NCI-H2107 (cell line): ENCODE data around the gene SPRY1.

ENCODE experiments used
- DNase-seq: peaks from one replicate; lab custom pipeline; 2025; lab: John Stamatoyannopoulos, UW

SPRY1 gene, protein sequence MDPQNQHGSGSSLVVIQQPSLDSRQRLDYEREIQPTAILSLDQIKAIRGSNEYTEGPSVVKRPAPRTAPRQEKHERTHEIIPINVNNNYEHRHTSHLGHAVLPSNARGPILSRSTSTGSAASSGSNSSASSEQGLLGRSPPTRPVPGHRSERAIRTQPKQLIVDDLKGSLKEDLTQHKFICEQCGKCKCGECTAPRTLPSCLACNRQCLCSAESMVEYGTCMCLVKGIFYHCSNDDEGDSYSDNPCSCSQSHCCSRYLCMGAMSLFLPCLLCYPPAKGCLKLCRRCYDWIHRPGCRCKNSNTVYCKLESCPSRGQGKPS

GRCh38 chr4:123396307-123397143 is at the start of gene SPRY1:
SPRY1 (plus strand) TSS chr4:123396795; CDS start chr4:123401592, 4,797 bp downstream.
- peak; percentile 24 for DNase-seq

GRCh38 chr4:123346951-123347350 is 49.6 kb upstream of the SPRY1 start:
- DNase-seq, result no peak

DNA sequence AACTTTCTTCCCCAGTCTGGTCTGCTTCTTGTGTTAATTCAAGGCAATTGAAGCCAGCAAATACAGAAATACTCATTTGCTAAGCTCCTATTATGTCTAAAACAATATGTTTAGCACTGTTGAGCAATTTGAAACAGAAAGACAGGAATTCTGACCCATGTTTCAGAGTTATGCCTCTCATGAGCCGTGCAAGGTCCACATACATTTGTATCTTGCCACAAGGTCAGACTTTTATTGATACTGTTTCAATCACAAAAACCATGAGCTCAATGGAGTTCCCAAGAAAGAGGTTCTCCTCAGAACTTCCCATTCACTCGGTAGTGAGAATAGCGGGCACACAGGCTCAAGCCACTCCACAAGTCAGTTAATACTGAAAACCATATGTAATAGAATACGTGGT is 47.6 kb upstream of the SPRY1 start:
- no peak for DNase-seq

- no peak for DNase-seq
Observed at GRCh38 chr4:123349421-123350190, 47.0 kb upstream of the SPRY1 start.

DNA sequence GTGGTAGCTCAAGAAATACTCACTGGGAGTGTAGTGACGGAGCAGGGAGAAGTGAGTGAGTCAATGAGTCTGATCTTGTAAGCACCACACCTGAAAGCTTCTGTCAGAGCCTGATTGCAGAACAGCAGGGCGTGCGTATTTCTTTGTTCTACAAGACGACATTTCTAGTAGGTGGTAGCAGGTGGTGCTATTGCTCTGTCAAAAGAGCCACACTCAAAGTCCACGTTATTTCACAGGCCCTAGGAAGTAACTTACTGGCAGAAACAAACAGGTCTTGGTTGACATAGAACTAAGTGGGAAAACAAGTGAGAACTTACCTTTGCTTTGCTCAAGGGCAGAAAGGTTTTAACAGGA is 46.4 kb upstream of the SPRY1 start:
- DNase-seq, result peak; percentile 9

GRCh38 chr4:123350726-123351125 is 45.9 kb upstream of the SPRY1 start:
- no peak for DNase-seq

GRCh38 chr4:123351713-123352112 is 44.9 kb upstream of the SPRY1 start:
- no peak for DNase-seq

DNA sequence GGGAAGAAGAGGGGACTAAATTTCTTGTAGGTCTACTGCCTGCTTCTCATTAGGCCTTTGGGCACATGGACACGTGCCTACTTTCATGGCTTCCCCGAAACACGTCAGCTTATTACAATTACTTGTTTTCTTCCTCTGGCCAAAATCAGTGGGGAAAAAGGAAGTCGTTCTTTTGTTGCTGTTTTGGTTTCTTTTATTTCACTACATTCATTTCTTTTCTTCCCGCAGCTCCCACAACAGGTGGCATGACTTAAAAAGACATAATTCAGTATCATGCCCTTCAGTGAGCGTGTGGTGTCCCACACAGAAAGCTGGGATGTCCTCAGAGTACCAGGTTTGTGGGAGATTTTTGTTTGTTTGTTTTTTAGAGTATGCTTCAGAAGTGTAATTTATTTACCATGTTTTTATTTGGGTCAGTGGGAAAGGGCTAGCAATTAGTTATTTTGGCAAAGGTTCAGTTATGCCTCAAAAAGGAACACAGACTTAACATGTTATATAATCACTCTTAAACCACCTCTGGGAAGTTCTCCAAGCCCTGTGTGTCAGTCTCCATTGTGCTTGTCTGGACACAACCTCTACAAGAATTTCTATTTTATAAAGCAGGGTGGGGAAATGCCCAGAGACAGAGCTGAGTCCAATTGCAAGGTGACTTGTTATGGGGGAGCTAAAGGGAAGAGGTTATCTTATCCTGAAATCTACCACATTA is 44.2 kb upstream of the SPRY1 start:
- DNase-seq, result no peak

GRCh38 chr4:123352966-123353365 is 43.6 kb upstream of the SPRY1 start:
- no peak for DNase-seq

- no peak for DNase-seq
Observed at GRCh38 chr4:123353656-123354055, 42.9 kb upstream of the SPRY1 start.

DNA sequence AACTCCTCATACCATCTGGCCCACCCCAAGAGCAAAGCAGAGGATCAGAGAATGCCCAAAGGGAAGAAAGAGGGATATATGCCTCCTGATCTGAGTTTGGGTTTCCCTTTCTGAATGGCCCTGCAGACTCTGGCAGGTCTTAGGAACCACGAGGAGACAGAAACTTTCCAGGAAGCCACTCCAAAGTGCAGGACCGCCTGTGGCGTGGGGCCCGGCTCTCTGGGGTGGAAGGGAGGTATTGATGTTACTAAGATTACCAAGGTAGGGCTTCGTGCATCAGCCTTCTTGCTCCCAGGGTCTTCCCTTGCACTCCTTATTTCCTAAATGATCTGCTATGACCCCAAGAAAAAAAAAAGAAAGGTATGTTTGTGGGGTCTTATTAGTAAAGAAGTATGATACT is 41.9 kb upstream of the SPRY1 start:
- DNase-seq, result no peak

DNA sequence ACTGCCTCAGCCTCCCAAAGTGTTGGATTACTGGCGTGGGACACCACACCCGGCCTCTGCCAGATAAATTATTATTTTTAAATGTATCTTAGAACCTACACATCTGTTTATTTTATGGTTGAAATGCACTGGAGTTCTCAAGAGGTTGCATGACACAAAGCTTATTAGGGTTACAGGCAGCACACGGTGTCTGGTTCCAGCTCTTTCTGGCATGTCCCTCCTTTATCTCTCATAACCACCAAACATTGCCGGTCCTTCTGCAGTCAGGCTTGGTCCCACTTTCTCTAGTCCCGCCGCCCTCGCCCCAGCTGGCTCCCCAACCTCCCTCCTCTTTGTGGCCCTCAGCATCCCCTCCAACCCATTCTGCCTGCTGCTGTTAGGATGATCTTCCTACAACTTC is 39.7 kb upstream of the SPRY1 start:
- peak; percentile 10 for DNase-seq

DNA sequence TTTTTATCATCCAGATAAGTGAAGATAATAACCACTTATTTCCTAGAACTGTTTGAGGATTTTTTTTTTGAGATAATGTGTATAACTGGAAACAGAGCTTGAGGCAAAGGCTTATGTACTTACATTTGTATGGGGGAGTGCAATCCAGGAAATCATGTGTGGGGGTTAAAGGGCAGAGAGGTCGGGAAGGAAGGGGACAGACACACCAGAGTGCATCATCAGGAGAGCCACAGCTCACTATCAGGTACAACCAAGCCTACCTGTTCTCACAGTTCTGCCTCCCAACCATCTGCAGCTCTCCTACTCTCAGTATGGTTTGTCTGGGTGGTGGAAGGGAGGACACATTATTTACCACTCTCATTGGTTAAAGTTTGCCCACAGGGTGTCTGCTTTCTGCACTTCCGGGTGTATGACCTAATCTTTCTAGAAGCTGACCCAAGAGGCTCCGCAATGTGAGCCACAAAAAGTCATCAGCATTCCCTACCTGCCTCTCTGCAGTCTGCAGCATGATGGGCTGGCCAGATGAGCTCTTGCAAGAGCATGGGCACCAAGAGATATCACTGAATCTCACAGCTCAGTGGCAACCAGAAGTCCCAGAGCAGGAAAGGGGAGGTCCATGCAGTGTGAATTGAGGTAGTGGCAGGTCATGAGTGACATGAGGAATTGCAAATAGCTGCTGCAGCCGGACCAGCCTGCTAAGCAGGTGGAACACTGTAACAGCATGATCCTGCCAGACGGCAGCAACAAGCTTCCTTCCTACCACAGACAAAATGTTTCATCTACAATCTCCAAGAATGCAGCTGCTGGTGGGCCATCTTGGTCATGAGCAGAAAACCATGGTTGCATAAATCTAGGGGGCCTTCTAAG is 36.9 kb upstream of the SPRY1 start:
- DNase-seq, result no peak

GRCh38 chr4:123361195-123361861 is 35.3 kb upstream of the SPRY1 start:
- DNase-seq, result no peak

GRCh38 chr4:123362103-123362502 is 34.5 kb upstream of the SPRY1 start:
- DNase-seq, result no peak

DNA sequence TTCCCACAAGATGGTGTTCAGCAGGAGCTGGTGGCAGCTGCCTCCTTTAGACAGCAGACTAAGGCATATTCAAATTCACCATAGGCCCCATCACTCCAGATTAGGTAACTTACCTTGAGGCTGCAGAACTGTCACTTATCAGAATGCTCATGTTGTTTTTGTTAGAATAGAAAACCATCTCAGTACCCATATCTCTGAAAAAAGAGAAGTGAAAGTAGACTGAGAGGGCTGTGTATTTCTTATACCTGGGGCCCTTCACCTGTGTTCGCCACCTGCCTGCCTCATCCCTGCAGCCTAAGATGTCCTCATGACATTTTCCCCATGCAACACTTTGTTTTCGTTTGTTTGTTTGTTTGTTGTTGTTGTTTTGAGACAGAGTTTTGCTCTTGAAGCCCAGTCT is 32.9 kb upstream of the SPRY1 start:
- no peak for DNase-seq

GRCh38 chr4:123364906-123365305 is 31.7 kb upstream of the SPRY1 start:
- no peak for DNase-seq

DNA sequence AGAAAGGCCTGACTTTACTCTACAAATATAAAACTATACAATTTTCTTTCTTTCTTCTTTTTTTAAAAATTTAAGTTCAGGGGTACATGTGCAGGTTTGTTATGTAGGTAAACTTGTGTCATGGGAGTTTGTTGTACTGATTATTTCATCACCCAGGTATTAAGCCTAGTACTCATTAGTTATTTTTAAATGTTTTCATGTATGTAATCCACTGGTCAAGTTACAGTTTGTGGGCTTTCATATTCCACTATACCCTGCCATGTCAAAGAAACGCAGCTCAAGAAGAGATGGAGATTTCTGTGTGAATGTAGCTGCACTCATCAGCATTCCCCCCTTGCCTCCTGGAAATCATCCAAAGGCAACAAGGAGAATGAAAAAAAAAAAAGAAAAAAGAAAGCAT is 31.2 kb upstream of the SPRY1 start:
- DNase-seq, result no peak

DNA sequence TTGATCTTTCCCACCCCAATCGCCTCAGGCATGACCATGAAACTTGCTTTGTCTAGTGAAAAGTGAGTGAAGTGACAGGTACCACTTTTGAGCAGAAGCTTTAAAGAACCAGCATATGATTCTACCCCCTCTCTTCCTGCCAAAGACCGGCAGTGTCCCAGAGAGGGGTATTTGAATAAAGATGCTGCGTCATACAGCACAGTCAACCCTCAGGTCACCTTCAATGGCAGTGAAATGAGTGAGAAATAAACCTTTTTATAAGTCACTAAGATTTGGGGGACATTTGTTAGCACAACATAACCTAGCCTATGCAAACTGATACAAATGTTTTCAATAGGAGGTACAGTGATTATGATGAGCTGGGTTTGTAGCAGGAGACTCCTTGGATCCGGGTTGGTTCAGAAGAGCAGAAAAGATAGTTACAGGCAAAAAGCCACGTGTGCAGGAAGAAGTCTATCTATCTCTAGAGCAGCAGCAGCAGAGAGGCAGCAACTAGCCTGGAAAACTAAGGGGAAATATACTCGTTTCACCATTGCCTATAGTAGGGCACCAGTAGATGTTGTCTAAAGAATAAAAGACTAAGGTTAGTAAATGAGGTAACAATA is 30.3 kb upstream of the SPRY1 start:
- no peak for DNase-seq

GRCh38 chr4:123378794-123379193 is 17.8 kb upstream of the SPRY1 start:
- DNase-seq, result no peak
